BLaER1 treated with 17β-estradiol and CSF1 and Interleukin-3, amounts not matched to agents 10 nM and 100 nM (cell line): ENCODE results near the gene PLAAT2.
"Not testable (repeated sequence)": the region's sequence is repeated elsewhere in the genome, so short reads cannot be mapped to it uniquely, and the experiment has no call there.

Experiments used
- H3K27ac ChIP-seq, 11 experiments: shearing (Covaris generic); formaldehyde crosslinking; 2 replicates each; pipeline ENCODE4 v1.8.1; 2022
- H3K27me3 ChIP-seq, 11 experiments: shearing (Covaris generic); formaldehyde crosslinking; 2 replicates each; pipeline ENCODE4 v1.8.1; 2022
- H3K36me3 ChIP-seq, 11 experiments: shearing (Covaris generic); formaldehyde crosslinking; 2 replicates each; pipeline ENCODE4 v1.8.1; 2022
- H3K4me1 ChIP-seq, 10 experiments: shearing (Covaris generic); formaldehyde crosslinking; 2 replicates each; pipeline ENCODE4 v1.8.1; 2022
- H3K4me2 ChIP-seq, 11 experiments: shearing (Covaris generic); formaldehyde crosslinking; 2 replicates each; pipeline ENCODE4 v1.8.1; 2022
- H3K4me3 ChIP-seq, 10 experiments: shearing (Covaris generic); formaldehyde crosslinking; 2 replicates each; pipeline ENCODE4 v1.8.1; 2022
- H3K9ac ChIP-seq, 11 experiments: shearing (Covaris generic); formaldehyde crosslinking; 2 replicates each; pipeline ENCODE4 v1.8.1; 2022
- H3K9me3 ChIP-seq, 11 experiments: shearing (Covaris generic); formaldehyde crosslinking; replicated peaks in 1 of 11; 2 replicates each; pipeline ENCODE4 v1.8.1; 2022
- H4K20me1 ChIP-seq, 11 experiments: shearing (Covaris generic); formaldehyde crosslinking; 2 replicates each; pipeline ENCODE4 v1.8.1; 2022
- Cebpa-rat ChIP-seq, 11 experiments: shearing (Covaris generic); IDR thresholded peaks; 2 replicates each; pipeline ENCODE4 v1.8.1; 2022

PLAAT2 gene

DNA sequence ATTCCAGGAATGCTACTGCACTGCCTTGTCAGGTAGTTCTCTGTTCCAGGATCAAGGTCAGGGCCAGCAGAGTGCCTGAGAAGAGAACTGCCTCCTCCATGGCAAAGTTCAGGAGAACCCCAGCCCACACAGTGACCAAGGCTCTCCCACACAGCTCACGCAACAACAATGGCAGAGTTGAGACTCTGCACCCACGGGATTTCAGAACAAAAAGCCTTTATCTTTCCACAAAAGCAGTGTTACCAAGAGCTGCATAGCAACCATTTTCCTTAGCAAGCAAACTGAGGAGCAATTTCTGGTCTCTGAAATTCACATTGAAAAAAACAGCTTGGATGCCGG is 40.0 kb upstream of the PLAAT2 start:
- Histone ChIP-seq H4K20me1 (no peaks in the 10 kb centered on the region), H3K27ac (no peak overlapping the region), H3K9ac (no peak overlapping the region), H3K4me3 (no peak overlapping the region), H3K27me3 (no peaks in the 10 kb centered on the region), H3K36me3 (no peaks in the 10 kb centered on the region), H3K4me1 (no peaks in the 10 kb centered on the region; a peak in 1 of 20 replicates), H3K9me3 (no peaks in the 10 kb centered on the region), H3K4me2 (peak overlapping the region in 1 of 11 experiments; percentile 14; a peak in 1 of 22 replicates)
- no peak for TF ChIP-seq Cebpa-rat (IDR thresholded peaks at IDR 0.05)

DNA sequence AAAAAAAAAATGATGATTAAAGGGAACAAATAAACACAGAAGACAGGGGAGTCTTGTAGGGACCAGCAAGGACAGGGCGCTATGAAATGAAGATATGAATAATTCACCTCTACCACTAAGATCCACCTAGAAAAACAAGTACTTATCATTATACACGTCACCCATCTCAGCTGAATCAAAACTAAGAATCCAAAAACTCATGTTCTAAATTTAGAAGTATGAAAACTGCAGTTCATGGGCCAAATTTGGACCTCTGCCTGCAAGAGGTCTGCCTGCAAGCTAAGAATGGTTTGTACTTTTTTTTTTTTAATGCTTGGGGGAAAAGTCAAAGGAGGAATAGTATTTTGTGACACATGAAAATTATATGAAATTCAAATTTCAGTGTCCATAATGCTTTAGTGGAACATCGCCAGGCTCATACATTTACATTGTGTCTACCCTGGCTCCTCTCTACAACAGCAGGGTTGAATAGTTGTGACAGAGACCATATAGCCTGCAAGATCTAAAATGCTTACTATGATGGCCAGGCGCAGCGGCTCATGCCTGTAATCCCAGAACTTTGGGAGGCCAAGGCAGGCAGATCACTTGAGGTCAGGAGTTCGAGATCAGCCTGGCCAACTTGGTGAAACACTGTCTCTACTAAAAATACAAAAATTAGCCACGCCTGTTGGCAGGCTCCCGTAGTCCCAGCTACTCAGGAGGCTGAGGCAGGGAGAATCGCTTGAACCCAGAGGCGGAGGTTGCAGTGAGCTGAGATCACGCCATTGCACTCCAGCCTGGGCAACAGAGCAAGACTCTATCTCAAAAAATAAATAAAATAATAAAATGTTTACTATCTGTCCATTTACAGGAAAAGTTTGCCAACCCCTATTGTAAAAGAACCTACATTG is 39.4 kb upstream of the PLAAT2 start:
- H3K4me1 ChIP-seq, H3K9ac ChIP-seq, H3K27ac ChIP-seq, H3K36me3 ChIP-seq, H3K4me3 ChIP-seq, H3K27me3 ChIP-seq, H4K20me1 ChIP-seq, H3K9me3 ChIP-seq: not testable (repeated sequence)
- peak overlapping the region in 1 of 11 experiments; percentile 14; a peak in 1 of 22 replicates for H3K4me2 ChIP-seq

DNA sequence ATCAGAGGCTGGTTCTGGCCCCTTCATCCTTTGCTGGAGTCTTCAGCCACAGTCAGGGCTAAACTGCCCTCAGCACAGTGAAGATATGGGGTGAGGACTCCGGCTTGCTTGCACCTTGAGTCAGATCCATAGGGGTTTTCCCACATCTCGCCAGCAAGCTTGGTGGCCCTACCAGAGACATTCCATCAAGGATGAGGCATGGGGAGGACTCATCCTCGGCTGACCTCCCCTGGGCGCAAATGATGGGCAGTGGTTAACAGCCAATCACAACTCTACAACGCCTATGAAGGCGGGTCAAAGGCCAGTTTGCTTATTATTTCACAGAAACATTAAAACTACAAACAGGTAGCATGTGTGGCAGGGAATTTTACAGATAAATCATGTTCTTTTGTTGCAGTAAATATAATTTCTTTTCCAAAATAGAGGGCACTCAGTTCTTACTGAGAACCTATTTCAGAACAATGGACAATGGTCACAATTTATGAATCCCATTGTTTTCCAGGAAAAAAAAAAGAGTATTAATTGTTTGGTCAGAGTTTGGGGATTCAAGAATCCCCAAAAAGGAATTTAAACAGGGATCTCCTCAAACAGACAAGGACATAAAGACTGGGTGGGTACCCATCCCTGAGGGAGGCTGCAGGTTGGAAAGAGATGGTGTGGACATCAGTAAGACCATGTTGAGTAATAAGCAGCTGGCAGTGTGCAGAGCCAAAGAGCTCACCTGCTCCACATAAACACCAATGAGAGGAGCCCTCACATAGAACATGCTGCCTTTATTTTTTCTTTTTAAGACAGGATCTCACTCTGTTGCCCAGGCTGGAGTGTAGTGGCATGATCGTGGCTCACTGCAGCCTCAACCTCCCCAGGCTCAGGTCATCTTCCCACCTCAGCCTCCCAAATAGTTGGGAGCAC is 36.3 kb upstream of the PLAAT2 start:
- Histone ChIP-seq H3K4me2 (no peak overlapping the region), H3K9ac (no peak overlapping the region), H3K4me1 (no peaks in the 10 kb centered on the region; a peak in 1 of 20 replicates), H3K9me3 (peaks cover 0 to 4% (median 0%) of the 10 kb centered on the region in 11 experiments; a peak in 1 of 22 replicates), H3K27ac (no peak overlapping the region), H3K4me3 (no peak overlapping the region), H3K27me3 (no peaks in the 10 kb centered on the region), H3K36me3 (no peaks in the 10 kb centered on the region), H4K20me1 (no peaks in the 10 kb centered on the region)
- no peak for TF ChIP-seq Cebpa-rat (IDR thresholded peaks at IDR 0.05)

DNA sequence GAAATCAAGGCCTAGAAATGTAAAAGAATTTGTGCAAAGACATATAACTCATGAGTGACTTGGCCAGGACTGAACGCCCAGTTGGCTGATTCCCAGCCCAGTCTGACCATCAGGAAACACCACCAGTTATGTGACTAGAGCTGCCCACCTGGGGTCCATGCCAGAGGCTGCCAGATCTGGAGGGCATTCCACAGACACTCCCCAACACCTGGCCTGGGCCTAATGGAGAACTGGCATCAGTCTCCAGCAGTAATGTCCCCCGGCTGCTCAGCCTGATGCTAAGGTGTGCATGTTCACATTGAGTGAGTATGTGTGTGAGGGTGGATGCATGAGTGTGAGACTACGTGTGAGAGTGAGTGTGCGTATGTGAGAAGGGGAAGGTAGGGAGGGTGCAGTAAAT is 35.4 kb upstream of the PLAAT2 start:
- H3K27me3 ChIP-seq, result no peaks in the 10 kb centered on the region
- peaks cover 0 to 4% (median 0%) of the 10 kb centered on the region in 11 experiments; a peak in 1 of 22 replicates for H3K9me3 ChIP-seq
- no peaks in the 10 kb centered on the region; a peak in 1 of 20 replicates for H3K4me1 ChIP-seq
- no peak for TF ChIP-seq Cebpa-rat (IDR thresholded peaks at IDR 0.05)
- H3K36me3 ChIP-seq, result no peaks in the 10 kb centered on the region
- no peak overlapping the region for H3K27ac ChIP-seq
- H3K4me3 ChIP-seq, result no peak overlapping the region
- no peak overlapping the region for H3K9ac ChIP-seq
- H4K20me1 ChIP-seq, result no peaks in the 10 kb centered on the region
- H3K4me2 ChIP-seq, result no peak overlapping the region

DNA sequence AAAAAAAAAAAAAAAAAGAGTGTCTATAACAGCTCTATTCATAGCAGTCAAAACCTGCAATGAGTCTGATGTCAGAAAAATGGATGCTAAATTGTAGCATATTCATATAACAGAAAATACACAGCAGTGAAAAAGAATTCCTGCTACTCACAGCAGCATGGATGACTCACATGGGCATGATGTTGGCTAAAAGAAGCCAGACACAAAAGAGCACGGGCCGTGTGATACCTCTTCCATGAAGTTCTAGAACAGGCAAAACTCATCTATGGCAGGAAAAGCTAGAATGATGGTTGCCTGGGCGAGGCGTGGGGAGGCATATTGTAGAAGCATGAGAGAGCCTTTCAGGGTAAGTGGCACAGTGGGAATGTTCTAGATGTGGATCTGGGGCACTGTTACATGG is 32.1 kb upstream of the PLAAT2 start:
- no peak overlapping the region for H3K4me2 ChIP-seq
- H3K27ac ChIP-seq, result no peak overlapping the region
- H3K27me3 ChIP-seq, result no peaks in the 10 kb centered on the region
- H3K4me3 ChIP-seq, result no peak overlapping the region
- no peak for TF ChIP-seq Cebpa-rat (IDR thresholded peaks at IDR 0.05)
- peaks cover 0 to 4% (median 0%) of the 10 kb centered on the region in 11 experiments; a peak in 1 of 22 replicates for H3K9me3 ChIP-seq
- no peaks in the 10 kb centered on the region for H3K36me3 ChIP-seq
- H3K9ac ChIP-seq, result no peak overlapping the region
- no peaks in the 10 kb centered on the region for H4K20me1 ChIP-seq
- H3K4me1 ChIP-seq, result no peaks in the 10 kb centered on the region

DNA sequence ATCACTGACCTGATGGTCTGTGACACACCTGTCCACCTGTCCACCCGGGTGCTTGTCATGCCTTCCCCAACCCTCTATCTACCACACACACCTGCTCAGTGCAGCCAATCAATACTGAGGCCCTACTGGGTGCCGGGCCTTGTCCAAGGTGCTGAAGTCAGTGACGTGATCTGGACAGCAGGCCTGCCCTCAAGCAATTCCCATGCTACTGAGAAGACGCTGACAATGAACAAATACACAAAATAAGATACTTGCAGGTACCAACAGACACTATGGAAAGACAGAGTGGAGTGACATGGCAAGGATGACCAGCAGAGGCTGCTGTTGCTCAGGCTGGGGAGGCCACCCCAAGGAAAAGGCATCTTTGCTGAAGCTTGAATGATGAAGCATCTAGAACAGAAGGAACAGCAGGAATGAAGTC is 29.8 kb upstream of the PLAAT2 start:
- Histone ChIP-seq H3K27ac (no peak overlapping the region), H3K4me2 (no peak overlapping the region), H4K20me1 (no peaks in the 10 kb centered on the region), H3K4me3 (no peak overlapping the region), H3K9ac (no peak overlapping the region), H3K36me3 (no peaks in the 10 kb centered on the region), H3K4me1 (peaks cover 0 to 4% (median under 1%) of the 10 kb centered on the region in 10 experiments; a peak in 5 of 20 replicates), H3K27me3 (no peaks in the 10 kb centered on the region), H3K9me3 (peaks cover 0 to 4% (median 0%) of the 10 kb centered on the region in 11 experiments; a peak in 1 of 22 replicates)
- no peak for TF ChIP-seq Cebpa-rat (IDR thresholded peaks at IDR 0.05)

DNA sequence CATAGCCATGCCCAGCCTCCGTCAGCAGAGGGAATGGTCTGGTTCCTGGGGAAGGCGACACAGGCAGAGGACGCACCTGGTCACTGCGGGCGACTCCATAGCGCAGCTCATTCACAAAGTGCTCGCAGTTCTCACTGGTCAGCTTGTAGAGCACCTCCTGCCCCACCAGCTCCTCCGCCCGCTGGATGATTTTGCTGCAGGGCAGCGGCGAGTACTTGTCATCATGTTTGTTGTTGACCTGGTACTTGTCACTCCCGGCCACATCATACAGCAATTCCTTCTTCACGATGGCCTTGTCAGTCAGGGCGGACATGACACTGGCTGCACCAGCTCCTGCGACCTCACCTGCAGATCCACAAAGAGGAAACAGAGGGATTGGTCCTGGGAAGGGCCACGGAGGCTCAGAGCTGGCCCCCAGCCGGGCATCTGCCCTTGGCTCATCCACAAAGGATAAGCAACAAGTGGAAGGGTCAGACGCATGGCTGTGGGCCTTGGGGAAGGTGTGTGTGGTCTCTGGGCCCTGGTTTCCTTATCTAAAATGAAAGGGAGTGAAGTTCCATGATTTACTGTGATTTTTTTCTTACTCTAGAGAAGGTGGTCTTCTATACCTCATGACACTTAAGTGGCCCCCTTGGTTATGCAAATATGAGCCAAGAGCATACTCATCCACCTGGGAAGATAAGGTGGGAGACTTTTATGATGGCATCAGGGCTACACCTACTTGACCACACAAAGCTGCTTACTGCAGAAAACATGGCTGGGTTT is 27.0 kb upstream of the PLAAT2 start:
- no peaks in the 10 kb centered on the region for H3K36me3 ChIP-seq
- no peak for TF ChIP-seq Cebpa-rat (IDR thresholded peaks at IDR 0.05)

DNA sequence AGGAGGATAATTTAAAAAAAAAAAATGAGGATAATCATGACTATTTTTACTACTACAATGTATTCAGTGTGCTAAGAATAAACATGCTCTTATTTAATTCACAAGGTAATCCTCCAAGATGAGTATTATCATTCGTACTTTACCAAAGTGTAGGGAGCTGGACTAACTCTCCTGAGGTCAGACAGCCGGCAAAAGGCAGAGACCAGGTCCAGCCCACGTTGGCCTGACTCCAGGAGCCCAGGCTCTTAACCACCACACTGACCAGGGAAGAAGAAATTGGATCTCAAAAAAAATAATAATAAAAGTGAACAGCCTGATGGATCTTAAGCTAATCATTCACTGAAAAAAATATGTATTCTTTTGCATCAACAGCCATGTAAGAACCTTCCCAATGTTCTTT is 25.8 kb upstream of the PLAAT2 start:
- H3K27me3 ChIP-seq, result no peaks in the 10 kb centered on the region
- no peak overlapping the region for H3K27ac ChIP-seq
- H3K4me2 ChIP-seq, result no peak overlapping the region
- H3K9me3 ChIP-seq, result no peaks in the 10 kb centered on the region
- TF ChIP-seq Cebpa-rat (IDR thresholded peaks at IDR 0.05), result no peak
- H3K4me1 ChIP-seq, result peaks cover 0 to 10% (median 3%) of the 10 kb centered on the region in 10 experiments; a peak in 5 of 20 replicates
- H3K4me3 ChIP-seq, result no peak overlapping the region
- no peak overlapping the region for H3K9ac ChIP-seq
- no peaks in the 10 kb centered on the region for H4K20me1 ChIP-seq
- no peaks in the 10 kb centered on the region for H3K36me3 ChIP-seq

More for the DNA sequence above, 27.0 kb upstream of the PLAAT2 start:
- Histone ChIP-seq H3K9me3 (no peaks in the 10 kb centered on the region), H3K4me1 (peaks cover 0 to 10% (median 3%) of the 10 kb centered on the region in 10 experiments; a peak in 5 of 20 replicates), H3K4me2 (no peak overlapping the region), H3K9ac (no peak overlapping the region), H3K27me3 (no peaks in the 10 kb centered on the region), H3K4me3 (no peak overlapping the region), H4K20me1 (no peaks in the 10 kb centered on the region), H3K27ac (no peak overlapping the region)
